ENCODE results near the gene SRRM2.

Gene SRRM2

DNA sequence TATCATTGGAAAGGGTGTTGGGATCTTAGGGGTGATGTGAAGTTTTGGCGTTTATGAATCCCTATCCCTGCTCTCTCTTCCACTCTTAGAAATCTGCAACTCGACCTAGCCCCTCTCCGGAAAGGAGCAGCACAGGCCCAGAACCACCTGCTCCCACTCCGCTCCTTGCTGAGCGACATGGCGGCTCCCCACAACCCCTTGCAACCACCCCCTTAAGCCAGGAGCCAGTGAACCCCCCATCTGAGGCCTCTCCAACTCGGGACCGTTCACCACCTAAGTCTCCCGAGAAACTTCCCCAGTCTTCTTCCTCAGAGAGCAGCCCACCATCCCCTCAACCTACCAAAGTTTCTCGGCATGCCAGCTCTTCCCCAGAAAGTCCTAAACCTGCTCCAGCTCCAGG is 9.0 kb downstream of the SRRM2 start:
- no peak overlapping the region for H3K4me3 ChIP-seq (ENCODE audit: low read depth, low read length)

DNA sequence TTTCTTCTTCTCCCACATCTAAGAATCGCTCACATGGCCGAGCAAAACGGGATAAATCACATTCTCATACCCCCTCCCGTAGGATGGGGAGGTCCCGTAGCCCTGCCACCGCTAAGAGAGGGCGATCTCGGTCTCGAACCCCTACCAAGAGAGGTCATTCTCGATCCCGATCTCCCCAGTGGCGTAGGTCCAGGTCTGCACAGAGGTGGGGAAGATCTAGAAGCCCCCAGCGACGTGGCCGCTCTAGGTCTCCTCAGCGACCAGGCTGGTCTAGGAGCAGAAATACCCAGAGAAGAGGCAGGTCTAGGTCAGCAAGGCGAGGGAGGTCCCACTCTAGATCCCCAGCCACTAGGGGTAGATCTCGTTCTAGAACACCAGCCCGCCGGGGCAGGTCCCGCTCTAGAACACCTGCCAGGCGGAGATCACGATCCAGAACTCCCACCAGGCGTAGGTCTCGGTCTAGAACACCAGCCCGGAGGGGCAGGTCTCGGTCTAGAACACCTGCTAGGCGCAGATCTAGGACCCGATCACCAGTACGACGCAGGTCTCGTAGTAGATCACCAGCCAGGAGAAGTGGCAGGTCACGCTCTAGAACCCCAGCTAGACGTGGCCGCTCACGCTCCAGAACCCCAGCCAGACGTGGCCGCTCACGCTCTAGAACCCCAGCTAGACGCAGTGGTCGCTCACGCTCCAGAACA is 9.6 kb downstream of the SRRM2 start:
- H3K4me3 ChIP-seq (ENCODE audit: low read depth, low read length): no peak overlapping the region

DNA sequence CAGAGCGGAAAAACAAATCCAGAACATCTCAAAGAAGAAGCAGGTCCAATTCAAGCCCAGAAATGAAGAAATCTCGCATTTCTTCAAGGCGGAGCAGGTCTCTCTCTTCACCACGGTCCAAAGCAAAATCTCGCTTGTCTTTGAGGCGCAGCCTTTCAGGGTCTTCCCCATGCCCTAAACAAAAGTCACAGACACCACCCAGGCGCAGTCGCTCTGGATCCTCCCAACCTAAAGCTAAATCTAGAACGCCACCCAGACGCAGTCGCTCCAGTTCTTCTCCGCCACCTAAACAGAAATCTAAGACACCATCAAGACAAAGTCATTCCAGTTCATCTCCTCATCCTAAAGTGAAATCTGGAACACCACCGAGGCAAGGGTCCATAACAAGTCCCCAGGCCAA is 10.3 kb downstream of the SRRM2 start:
- H3K4me3 ChIP-seq (ENCODE audit: low read depth, low read length): no peak overlapping the region

DNA sequence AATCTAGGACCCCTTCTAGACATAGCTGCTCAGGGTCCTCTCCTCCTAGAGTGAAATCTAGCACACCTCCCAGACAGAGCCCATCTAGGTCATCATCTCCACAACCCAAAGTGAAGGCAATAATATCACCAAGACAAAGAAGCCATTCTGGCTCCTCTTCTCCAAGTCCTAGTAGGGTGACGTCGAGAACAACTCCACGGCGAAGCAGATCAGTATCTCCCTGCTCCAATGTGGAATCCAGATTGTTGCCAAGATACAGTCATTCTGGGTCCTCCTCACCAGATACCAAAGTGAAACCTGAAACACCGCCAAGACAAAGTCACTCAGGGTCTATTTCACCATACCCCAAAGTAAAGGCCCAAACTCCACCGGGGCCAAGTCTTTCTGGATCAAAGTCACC is 10.7 kb downstream of the SRRM2 start:
- no peak overlapping the region for H3K4me3 ChIP-seq (ENCODE audit: low read depth, low read length)

DNA sequence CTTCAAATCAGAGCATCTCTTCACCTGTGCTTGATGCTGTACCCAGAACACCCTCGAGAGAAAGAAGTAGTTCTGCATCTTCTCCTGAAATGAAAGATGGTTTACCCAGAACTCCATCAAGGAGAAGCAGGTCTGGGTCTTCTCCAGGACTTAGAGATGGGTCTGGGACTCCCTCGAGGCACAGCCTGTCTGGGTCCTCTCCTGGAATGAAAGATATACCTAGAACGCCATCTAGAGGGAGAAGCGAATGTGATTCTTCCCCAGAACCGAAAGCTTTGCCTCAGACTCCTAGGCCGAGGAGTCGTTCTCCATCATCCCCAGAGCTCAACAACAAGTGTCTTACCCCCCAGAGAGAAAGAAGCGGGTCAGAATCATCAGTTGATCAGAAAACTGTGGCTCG is 12.3 kb downstream of the SRRM2 start:
- no peak overlapping the region for H3K4me3 ChIP-seq (ENCODE audit: low read depth, low read length)

DNA sequence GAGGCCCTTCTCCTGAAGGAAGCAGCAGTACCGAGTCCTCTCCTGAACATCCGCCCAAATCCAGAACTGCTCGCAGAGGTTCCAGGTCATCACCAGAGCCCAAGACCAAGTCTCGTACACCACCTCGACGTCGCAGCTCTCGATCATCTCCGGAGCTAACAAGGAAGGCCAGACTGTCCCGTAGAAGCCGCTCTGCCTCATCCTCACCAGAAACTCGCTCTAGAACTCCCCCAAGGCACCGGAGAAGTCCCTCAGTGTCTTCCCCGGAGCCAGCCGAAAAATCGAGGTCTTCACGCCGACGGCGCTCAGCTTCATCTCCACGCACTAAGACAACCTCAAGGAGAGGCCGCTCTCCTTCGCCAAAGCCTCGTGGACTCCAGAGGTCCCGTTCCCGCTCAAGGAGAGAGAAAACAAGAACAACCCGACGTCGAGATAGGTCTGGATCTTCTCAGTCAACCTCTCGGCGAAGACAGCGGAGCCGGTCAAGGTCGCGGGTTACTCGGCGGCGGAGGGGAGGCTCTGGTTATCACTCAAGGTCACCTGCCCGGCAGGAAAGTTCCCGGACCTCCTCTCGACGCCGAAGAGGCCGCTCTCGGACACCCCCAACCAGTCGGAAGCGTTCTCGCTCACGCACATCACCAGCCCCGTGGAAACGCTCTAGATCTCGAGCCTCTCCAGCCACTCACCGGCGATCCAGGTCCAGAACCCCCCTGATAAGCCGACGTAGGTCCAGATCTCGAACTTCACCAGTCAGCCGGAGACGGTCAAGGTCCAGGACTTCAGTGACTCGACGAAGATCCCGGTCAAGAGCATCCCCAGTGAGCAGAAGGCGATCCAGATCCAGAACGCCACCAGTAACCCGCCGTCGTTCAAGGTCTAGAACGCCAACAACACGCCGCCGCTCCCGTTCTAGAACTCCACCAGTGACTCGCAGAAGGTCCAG is 13.3 kb downstream of the SRRM2 start:
- no peak overlapping the region for H3K4me3 ChIP-seq (ENCODE audit: low read depth, low read length)

DNA sequence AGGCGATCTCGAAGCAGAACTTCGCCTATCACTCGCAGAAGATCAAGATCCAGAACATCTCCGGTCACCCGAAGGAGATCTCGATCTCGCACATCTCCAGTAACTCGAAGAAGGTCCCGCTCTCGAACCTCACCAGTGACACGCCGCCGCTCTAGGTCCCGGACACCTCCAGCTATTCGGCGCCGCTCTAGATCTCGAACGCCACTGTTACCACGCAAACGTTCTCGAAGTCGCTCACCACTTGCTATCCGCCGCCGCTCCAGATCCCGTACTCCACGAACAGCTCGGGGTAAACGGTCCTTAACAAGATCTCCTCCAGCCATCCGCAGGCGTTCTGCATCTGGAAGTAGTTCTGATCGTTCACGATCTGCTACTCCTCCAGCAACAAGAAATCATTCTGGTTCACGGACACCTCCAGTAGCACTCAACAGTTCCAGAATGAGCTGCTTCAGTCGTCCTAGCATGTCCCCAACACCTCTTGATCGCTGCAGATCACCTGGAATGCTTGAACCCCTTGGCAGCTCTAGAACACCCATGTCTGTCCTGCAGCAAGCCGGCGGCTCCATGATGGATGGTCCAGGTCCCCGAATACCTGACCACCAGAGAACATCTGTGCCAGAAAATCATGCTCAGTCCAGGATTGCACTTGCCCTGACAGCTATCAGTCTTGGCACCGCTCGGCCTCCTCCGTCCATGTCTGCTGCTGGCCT is 14.1 kb downstream of the SRRM2 start:
- H3K4me3 ChIP-seq (ENCODE audit: low read depth, low read length): no peak overlapping the region

DNA sequence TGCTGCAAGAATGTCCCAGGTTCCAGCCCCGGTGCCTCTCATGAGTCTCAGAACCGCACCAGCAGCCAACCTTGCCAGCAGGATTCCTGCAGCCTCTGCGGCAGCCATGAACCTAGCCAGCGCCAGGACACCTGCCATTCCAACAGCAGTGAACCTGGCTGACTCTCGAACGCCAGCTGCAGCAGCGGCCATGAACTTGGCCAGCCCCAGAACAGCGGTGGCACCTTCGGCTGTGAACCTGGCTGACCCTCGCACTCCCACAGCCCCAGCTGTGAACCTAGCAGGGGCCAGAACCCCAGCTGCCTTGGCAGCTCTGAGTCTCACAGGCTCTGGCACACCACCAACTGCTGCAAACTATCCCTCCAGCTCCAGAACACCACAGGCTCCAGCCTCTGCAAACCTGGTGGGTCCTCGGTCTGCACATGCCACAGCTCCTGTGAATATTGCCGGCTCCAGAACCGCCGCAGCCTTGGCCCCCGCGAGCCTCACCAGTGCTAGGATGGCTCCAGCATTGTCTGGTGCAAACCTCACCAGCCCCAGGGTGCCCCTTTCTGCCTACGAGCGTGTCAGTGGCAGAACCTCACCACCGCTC is 14.8 kb downstream of the SRRM2 start:
- no peak overlapping the region for H3K4me3 ChIP-seq (ENCODE audit: low read depth, low read length)

DNA sequence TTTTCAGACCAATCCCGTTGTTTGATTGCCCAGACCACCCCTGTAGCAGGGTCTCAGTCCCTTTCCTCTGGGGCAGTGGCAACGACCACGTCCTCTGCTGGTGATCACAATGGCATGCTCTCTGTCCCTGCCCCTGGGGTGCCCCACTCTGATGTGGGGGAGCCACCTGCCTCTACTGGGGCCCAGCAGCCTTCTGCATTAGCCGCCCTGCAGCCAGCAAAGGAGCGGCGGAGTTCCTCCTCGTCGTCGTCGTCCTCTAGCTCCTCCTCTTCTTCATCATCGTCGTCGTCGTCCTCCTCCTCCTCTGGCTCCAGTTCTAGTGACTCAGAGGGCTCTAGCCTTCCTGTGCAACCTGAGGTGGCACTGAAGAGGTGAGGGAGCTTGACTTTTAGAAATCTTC is 15.5 kb downstream of the SRRM2 start:
- H3K4me3 ChIP-seq (ENCODE audit: low read depth, low read length): no peak overlapping the region

DNA sequence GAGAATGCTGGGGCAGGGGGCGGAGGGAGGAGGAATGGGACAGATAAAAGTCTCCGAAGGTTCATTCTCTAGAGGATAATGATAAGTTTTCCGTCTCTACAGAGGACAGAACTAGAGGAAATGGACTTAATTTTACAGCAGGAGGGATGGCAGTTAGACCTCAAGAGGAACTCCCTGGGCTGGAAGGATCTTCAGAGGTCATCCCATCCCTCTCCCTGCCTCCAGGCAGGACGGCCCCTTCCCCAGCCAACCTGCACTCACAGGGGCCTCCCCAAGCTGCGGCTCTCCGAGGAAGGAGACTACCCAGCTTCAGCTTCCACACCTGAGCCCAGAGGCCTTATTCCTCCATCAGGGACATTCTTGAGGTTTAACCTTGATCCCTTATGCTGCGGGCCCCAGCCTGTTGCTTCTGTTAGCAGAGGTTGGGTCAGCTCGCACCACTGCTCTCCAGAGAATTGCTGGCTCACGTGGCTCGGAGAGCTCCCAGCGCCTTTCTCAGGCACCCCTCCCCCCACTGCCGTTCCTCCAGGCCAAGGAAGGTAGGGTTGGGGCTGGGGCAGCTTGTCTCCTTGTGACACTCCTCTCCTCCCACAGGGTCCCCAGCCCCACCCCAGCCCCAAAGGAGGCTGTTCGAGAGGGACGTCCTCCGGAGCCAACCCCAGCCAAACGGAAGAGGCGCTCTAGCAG is 16.1 kb downstream of the SRRM2 start:
- H3K4me3 ChIP-seq (ENCODE audit: low read depth, low read length): no peak overlapping the region

DNA sequence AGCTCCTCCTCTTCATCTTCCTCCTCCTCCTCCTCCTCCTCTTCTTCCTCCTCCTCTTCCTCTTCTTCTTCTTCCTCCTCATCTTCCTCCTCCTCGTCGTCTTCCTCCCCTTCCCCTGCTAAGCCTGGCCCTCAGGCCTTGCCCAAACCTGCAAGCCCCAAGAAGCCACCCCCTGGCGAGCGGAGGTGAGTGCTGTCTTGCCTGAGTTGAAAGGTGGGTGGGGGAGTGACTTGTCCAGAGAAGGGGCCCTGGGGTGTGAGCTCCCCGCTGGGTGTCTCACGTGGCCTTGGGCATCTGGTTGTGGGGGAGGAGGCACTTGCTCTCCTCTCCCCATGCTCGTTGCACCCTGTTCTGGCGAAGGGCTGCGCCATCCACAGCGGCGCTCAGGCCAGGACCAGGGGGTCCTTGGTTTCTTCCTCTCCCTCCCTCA is 16.7 kb downstream of the SRRM2 start:
- H3K4me3 ChIP-seq (ENCODE audit: low read depth, low read length): no peak overlapping the region

DNA sequence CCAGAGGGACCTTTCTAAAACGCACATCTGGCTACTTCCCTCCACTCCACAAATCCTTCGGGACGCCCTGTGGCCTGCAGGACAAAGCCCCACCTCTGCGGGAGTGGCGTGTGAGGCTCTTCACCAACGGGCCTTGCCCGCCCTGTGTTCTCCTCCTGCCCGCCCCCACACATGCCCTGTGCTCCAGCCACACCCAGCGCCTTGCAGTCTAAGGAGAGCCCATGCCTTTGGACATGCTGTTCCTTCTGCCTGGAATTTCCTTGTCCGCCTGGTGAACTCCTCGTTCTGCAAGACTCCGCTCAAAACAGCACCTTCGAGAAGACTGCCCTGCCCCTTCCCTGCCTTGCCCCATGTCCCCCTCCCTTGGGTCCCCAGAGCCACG is 17.2 kb downstream of the SRRM2 start:
- no peak overlapping the region for H3K4me3 ChIP-seq (ENCODE audit: low read depth, low read length)

DNA sequence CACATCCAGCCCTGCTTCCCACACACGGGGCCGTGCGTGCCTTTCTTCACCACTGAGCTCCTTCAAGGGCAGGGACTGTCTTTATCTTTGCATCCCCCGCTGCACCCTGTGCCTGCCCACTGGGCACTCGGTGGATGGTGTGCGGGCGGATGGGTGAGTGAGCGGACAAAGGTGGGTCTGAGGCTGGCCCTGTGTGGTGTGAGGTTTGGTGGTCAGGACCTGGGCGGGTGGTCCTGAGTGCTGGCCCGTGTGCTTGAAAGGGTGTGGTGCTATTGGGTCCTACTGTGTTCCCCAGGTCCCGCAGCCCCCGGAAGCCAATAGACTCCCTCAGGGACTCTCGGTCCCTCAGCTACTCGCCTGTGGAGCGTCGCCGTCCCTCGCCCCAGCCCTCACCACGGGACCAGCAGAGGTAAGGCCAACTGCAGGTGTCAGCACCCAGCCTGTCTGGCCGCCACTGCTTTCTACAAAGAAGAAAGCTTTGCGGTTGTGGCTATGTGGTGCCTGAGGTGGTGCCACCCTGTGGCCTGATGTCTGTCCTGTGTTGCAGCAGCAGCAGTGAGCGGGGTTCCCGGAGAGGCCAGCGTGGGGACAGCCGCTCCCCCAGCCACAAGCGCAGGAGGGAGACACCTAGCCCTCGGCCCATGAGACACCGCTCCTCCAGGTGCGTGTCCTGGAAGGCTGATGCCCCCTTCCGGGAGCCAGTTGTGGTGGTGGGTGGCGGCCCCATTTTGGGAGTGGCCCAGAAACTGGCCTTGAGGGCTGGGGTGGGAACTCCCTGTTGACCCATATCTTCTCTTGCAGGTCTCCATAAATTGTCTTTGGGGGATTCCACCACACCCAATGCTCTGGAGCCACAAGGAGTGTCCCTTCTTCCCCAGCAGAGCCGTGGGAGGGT is 17.9 kb downstream of the SRRM2 start:
- no peak overlapping the region for H3K4me3 ChIP-seq (ENCODE audit: low read depth, low read length)

DNA sequence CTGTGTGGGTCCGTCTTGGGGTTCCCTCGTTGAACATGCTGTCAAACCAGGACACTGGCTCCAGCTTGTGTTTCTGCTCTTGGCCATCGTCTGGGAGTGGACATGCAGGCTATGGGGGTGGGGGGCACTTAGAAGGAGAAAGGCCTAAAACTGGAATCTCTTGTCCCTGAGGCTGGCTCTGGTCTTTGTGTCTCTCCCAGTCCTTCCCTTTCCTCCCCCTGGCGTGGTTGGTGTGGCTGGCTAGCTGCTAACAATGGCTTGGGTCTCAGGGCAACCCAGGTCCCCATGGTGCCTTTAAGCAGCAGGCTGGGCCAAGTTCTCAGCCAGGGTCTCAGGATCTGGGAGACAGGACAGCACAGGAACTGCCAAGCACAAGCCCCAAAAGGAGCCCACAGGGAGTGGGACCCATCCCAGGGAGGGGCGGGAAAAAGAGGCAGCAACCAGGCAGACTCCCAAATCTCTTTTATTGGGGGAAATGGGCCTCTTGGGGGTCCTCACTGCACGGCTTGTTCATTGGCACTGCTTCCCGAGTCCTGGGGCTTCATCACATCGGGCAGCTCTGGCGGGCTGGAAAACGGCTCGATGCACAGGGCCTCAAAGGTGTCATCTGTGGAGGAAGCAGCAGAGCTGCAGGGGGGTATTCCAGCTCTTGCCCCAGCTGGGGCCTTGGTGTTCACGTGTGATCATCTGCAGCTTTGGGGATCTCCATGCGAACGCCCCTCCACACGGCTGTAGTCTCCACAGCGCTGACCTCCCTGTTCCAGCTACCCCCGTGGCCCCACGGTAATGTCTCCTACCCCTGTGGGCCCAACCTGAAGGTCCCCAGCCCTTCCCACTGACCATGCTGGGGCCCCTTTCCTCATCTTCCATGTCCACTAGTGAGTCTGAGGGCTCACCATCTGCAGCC is 19.3 kb downstream of the SRRM2 start:
- no peak overlapping the region for H3K4me3 ChIP-seq (ENCODE audit: low read depth, low read length)

DNA sequence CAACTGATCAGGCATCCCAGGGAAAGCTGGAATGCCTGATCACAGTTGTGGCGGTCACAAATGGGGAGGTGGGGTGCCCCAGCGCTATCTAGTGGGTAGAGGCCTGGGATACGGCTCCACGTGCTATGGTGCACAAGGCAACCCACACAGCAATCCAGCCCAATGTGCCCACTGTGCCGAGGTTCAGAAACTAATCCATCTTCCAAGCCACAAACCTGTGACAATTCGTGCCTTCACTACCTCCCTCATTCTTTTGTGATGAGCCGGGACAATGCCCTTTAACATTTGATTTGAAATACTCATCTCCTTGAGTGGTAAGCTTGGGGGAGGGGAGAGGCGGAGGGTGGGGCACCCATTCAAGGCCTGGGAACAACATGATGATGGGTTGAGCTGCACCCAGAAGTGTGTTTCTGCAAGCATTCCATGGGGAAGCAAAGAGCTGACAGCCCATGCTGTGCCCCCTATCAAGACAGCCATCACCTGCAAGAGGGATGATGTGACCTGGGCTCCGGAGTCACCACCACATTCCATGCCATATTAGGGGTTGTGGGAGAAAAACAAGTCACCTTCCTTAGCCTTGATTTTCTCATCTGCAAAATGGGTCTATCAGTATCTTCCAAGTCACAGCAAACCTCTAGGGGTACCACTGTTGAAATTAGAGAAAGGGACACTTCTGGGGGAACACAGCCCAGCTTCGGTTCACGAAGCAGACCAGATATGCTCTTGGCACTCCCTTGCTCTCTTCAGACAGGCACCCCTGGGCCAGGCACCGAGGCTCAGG is 20.9 kb downstream of the SRRM2 start:
- H3K4me3 ChIP-seq (ENCODE audit: low read depth, low read length): no peak overlapping the region

DNA sequence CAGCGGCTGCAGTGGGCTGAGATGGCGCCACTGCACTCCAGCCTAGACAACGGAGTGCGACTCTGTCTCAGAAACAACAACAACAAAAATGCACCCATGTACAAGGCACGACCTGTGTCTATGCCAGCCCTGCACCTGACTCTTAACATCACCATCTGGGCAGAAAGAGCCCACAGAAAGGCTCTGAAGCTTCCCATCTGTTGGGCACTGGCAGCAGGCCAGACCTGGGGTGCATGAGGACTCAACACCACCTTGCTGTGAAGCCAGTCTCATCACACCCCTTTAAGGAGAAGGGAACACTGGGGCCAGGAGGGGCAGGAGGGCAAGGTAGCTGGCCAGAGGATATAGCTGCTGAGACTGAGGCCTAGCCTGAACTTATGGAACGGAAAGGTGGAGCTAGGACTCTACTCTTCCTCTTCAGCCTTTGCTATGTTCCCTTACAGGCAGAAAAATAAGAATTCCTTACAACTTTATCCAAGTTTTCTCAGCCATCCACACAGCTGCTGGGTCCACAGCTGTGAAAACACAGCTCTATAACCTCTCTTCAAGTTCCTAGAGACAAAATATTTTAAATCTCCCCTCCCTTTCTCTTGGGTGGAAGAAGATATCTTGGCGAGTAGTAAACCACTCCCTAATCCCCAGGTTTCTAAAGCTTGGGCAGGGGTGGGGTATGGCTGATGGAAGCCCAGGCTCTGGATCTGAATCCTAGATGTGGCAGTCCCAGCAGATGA is 21.9 kb downstream of the SRRM2 start:
- no peak overlapping the region for H3K4me3 ChIP-seq (ENCODE audit: low read depth, low read length)

DNA sequence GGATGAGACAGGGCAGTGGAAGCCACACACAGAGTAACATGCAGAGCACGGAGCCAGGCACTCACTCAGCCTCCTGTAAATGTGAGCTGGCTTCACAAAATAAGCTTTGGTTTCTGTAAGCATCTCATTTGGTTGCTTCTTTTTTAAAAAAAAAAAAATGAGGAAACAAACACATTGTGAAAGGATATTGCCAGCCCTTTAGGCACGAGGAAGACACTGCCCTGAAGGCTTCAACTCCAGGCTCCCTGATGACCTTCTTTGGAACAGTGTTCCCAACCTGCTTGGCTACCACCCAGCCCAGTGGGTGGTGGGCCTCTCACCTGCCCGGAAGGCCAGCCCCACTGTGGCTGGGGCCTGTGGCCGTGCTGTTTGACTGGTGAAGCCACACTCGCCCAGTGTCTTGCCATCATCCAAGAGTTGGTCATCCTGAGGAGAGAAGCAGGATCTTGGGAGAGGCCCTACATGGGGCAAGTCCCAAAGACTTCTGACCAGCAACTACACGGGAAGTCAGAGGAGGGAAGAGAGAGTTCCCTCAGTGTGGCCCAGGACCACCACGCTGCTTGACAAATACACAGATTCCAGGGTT is 22.8 kb downstream of the SRRM2 start:
- H3K4me3 ChIP-seq (ENCODE audit: low read depth, low read length): no peak overlapping the region
